Activated CD4-positive, alpha-beta T cell treated with anti-CD3 and anti-CD28 coated beads, Interleukin-2, amount 50 U/mL, for 16 hours (primary cell): Measurements from ENCODE around the gene OR51V1.
"Not testable (repeated sequence)": the region's sequence is repeated elsewhere in the genome, so short reads cannot be mapped to it uniquely, and the experiment has no call there.

Experiments used
- DNase-seq: peaks from one replicate; pipeline ENCODE4 v3.0.0-alpha.2; 2020

Gene OR51V1

GRCh38 chr11:5160217-5160616 lies 40.3 kb downstream of the OR51V1 start:
- DNase-seq, result not testable (repeated sequence)

- no peak for DNase-seq
Observed at GRCh38 chr11:5159806-5160205, 40.7 kb downstream of the OR51V1 start.

- DNase-seq, result no peak
Observed at GRCh38 chr11:5154657-5155056, 45.8 kb downstream of the OR51V1 start, which contains the start of gene OR52A1. Gene OR52A1 (minus strand): TSS chr11:5154757. CDS start chr11:5152369, 2,388 bp downstream.

- DNase-seq, result no peak
Observed at GRCh38 chr11:5153574-5154431, 46.7 kb downstream of the OR51V1 start.

- no peak for DNase-seq
Observed at GRCh38 chr11:5151713-5152153, 48.7 kb downstream of the OR51V1 start.
